ENCODE measurements around the gene INPP5A. TPM values are rescaled to one million over a fixed set of nuclear protein-coding genes. Genes with fewer than 3 reads are reported as not detected.

The INPP5A gene
- total and polyA plus RNA-seq, 4 donors = 37.7 to 112 (median 54.9) TPM

- DNase-seq = peak; percentile 25 to 72
- no peaks in the 10 kb centered on the region for H3K4me1 ChIP-seq (ENCODE audit: control insufficient read depth in 1 of 2, insufficient read depth in 2 of 2, low read length in 2 of 2)
- ATAC-seq (ENCODE audit: low FRiP score) = no peak
- H3K4me3 ChIP-seq (ENCODE audit: low read length in 2 of 2) = no peak overlapping the region
- no peaks in the 10 kb centered on the region for H3K9me3 ChIP-seq (ENCODE audit: control insufficient read depth, low read length)
- 94 to 95% methylated on average over 28 of the region's 28 CpGs for WGBS, 2 donors
- H3K27ac ChIP-seq (ENCODE audit: low read depth in 1 of 2, low read length in 2 of 2) = no peak overlapping the region
- intact Hi-C loops (cut with DNase I) = no loop called here
- H3K36me3 ChIP-seq (ENCODE audit: control insufficient read depth in 1 of 2, insufficient read depth in 2 of 2, low read length in 1 of 2) = peaks cover 0 to 2% of the 10 kb centered on the region in 2 donors
- no peaks in the 10 kb centered on the region for H3K27me3 ChIP-seq (ENCODE audit: control insufficient read depth in 1 of 2, insufficient read depth in 2 of 2, low read length in 1 of 2)
These were observed 161.3 kb downstream of the INPP5A start for GRCh38 chr10:132698761-132699391.

- Histone ChIP-seq H3K4me1 (ENCODE audit: control insufficient read depth in 1 of 2, insufficient read depth in 2 of 2, low read length in 2 of 2) (no peaks in the 10 kb centered on the region), H3K36me3 (ENCODE audit: control insufficient read depth in 1 of 2, insufficient read depth in 2 of 2, low read length in 1 of 2) (peaks cover 0 to 2% of the 10 kb centered on the region in 2 donors), H3K9me3 (ENCODE audit: control insufficient read depth, low read length) (no peaks in the 10 kb centered on the region), H3K27me3 (ENCODE audit: control insufficient read depth in 1 of 2, insufficient read depth in 2 of 2, low read length in 1 of 2) (no peaks in the 10 kb centered on the region), H3K27ac (ENCODE audit: low read depth in 1 of 2, low read length in 2 of 2) (no peak overlapping the region), H3K4me3 (ENCODE audit: low read length in 2 of 2) (no peak overlapping the region)
- intact Hi-C loops (cut with DNase I) = no loop called here
- peak; percentile 43 to 59 for DNase-seq
- 85 to 87% methylated on average over 18 of the region's 18 CpGs for WGBS, 2 donors
- ATAC-seq (ENCODE audit: low FRiP score) = peak; percentile 19
These were observed 162.0 kb downstream of the INPP5A start for GRCh38 chr10:132699411-132700155.

GRCh38 chr10:132700156-132701098 is 162.8 kb downstream of the INPP5A start:
- no peaks in the 10 kb centered on the region for H3K4me1 ChIP-seq (ENCODE audit: control insufficient read depth in 1 of 2, insufficient read depth in 2 of 2, low read length in 2 of 2)
- ATAC-seq (ENCODE audit: low FRiP score) (peak; percentile 39), DNase-seq (peak; percentile 54 to 79)
- H3K27ac ChIP-seq (ENCODE audit: low read depth in 1 of 2, low read length in 2 of 2) = no peak overlapping the region
- no peak overlapping the region for H3K4me3 ChIP-seq (ENCODE audit: low read length in 2 of 2)
- 28 to 32% methylated on average over 27 of the region's 27 CpGs for WGBS, 2 donors
- intact Hi-C loops (cut with DNase I) = no loop called here
- peaks cover 0 to 2% of the 10 kb centered on the region in 2 donors for H3K36me3 ChIP-seq (ENCODE audit: control insufficient read depth in 1 of 2, insufficient read depth in 2 of 2, low read length in 1 of 2)
- H3K27me3 ChIP-seq (ENCODE audit: control insufficient read depth in 1 of 2, insufficient read depth in 2 of 2, low read length in 1 of 2) = no peaks in the 10 kb centered on the region
- H3K9me3 ChIP-seq (ENCODE audit: control insufficient read depth, low read length) = no peaks in the 10 kb centered on the region

- no peak overlapping the region for H3K27ac ChIP-seq (ENCODE audit: low read depth in 1 of 2, low read length in 2 of 2)
- peaks cover 0 to 2% of the 10 kb centered on the region in 2 donors for H3K36me3 ChIP-seq (ENCODE audit: control insufficient read depth in 1 of 2, insufficient read depth in 2 of 2, low read length in 1 of 2)
- H3K4me1 ChIP-seq (ENCODE audit: control insufficient read depth in 1 of 2, insufficient read depth in 2 of 2, low read length in 2 of 2) = no peaks in the 10 kb centered on the region
- no peak overlapping the region for H3K4me3 ChIP-seq (ENCODE audit: low read length in 2 of 2)
- DNase-seq (peak; percentile 32 to 69), ATAC-seq (ENCODE audit: low FRiP score) (no peak)
- WGBS, 2 donors = 90 to 94% methylated on average over 26 of the region's 26 CpGs
- no peaks in the 10 kb centered on the region for H3K9me3 ChIP-seq (ENCODE audit: control insufficient read depth, low read length)
- H3K27me3 ChIP-seq (ENCODE audit: control insufficient read depth in 1 of 2, insufficient read depth in 2 of 2, low read length in 1 of 2) = no peaks in the 10 kb centered on the region
- intact Hi-C loops (cut with DNase I) = no loop called here
These were observed 163.7 kb downstream of the INPP5A start for GRCh38 chr10:132701099-132701845.

GRCh38 chr10:132701846-132702190 is 164.2 kb downstream of the INPP5A start:
- no peaks in the 10 kb centered on the region for H3K27me3 ChIP-seq (ENCODE audit: control insufficient read depth in 1 of 2, insufficient read depth in 2 of 2, low read length in 1 of 2)
- intact Hi-C loops (cut with DNase I) = no loop called here
- H3K4me3 ChIP-seq (ENCODE audit: low read length in 2 of 2) = no peak overlapping the region
- no peaks in the 10 kb centered on the region for H3K9me3 ChIP-seq (ENCODE audit: control insufficient read depth, low read length)
- no peak for ATAC-seq (ENCODE audit: low FRiP score)
- no peaks in the 10 kb centered on the region for H3K4me1 ChIP-seq (ENCODE audit: control insufficient read depth in 1 of 2, insufficient read depth in 2 of 2, low read length in 2 of 2)
- H3K36me3 ChIP-seq (ENCODE audit: control insufficient read depth in 1 of 2, insufficient read depth in 2 of 2, low read length in 1 of 2) = peaks cover 0 to 2% of the 10 kb centered on the region in 2 donors
- DNase-seq = no peak
- no peak overlapping the region for H3K27ac ChIP-seq (ENCODE audit: low read depth in 1 of 2, low read length in 2 of 2)
- WGBS, 2 donors = 94 to 95% methylated on average over 12 to 13 of the region's 13 CpGs

GRCh38 chr10:132702601-132703418 is 165.2 kb downstream of the INPP5A start:
- Histone ChIP-seq H3K27ac (ENCODE audit: low read depth in 1 of 2, low read length in 2 of 2) (no peak overlapping the region), H3K27me3 (ENCODE audit: control insufficient read depth in 1 of 2, insufficient read depth in 2 of 2, low read length in 1 of 2) (no peaks in the 10 kb centered on the region), H3K4me1 (ENCODE audit: control insufficient read depth in 1 of 2, insufficient read depth in 2 of 2, low read length in 2 of 2) (no peaks in the 10 kb centered on the region), H3K4me3 (ENCODE audit: low read length in 2 of 2) (no peak overlapping the region), H3K36me3 (ENCODE audit: control insufficient read depth in 1 of 2, insufficient read depth in 2 of 2, low read length in 1 of 2) (peaks cover 0 to 2% of the 10 kb centered on the region in 2 donors), H3K9me3 (ENCODE audit: control insufficient read depth, low read length) (no peaks in the 10 kb centered on the region)
- peak; percentile 39 to 73 for DNase-seq
- no peak for ATAC-seq (ENCODE audit: low FRiP score)
- WGBS, 2 donors = 91 to 94% methylated on average over 37 of the region's 37 CpGs
- intact Hi-C loops (cut with DNase I) = no loop called here

- no peak overlapping the region for H3K27ac ChIP-seq (ENCODE audit: low read depth in 1 of 2, low read length in 2 of 2)
- H3K36me3 ChIP-seq (ENCODE audit: control insufficient read depth in 1 of 2, insufficient read depth in 2 of 2, low read length in 1 of 2) = peaks cover 0 to 2% of the 10 kb centered on the region in 2 donors
- 90 to 91% methylated on average over 18 to 24 of the region's 24 CpGs for WGBS, 2 donors
- ATAC-seq (ENCODE audit: low FRiP score) (no peak), DNase-seq (peak; percentile 26 to 65)
- no peaks in the 10 kb centered on the region for H3K27me3 ChIP-seq (ENCODE audit: control insufficient read depth in 1 of 2, insufficient read depth in 2 of 2, low read length in 1 of 2)
- intact Hi-C loops (cut with DNase I) = no loop called here
- H3K4me1 ChIP-seq (ENCODE audit: control insufficient read depth in 1 of 2, insufficient read depth in 2 of 2, low read length in 2 of 2) = no peaks in the 10 kb centered on the region
- no peaks in the 10 kb centered on the region for H3K9me3 ChIP-seq (ENCODE audit: control insufficient read depth, low read length)
- no peak overlapping the region for H3K4me3 ChIP-seq (ENCODE audit: low read length in 2 of 2)
These were observed 165.9 kb downstream of the INPP5A start for GRCh38 chr10:132703419-132704007.

Measured in aorta (tissue), 5 donors.